Measurements from ENCODE around the gene LCE6A.

The LCE6A gene, protein sequence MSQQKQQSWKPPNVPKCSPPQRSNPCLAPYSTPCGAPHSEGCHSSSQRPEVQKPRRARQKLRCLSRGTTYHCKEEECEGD

GRCh38 chr1:152842556-152842955 lies at the start of gene LCE6A:
TSS of gene LCE6A (plus strand) at chr1:152842856. CDS start at chr1:152843521, 665 bp downstream.
- DNase-seq (ENCODE audit: low read depth in 3 of 3, low spot score in 1 of 3): no peak

DNA sequence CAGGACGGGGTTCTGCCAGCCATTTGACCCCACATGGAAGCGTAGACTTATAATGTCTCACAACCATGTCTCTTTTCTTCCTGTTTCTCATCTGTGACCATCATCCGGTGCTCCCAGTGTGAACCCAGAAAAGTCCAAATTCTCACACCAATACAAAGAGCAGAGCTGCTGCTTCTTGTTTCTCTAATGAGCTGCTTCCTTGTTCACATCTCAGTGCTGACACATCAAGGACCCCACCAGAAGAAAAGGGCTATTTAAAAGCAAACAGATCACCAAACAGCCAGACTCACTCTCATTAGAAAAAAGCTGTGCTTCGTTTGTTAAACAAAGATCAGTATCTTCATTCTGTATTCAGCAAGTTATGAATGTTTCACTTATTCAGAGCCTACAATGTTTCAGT lies 47.0 kb upstream of the LCE6A start:
- no peak for DNase-seq (ENCODE audit: low read depth in 3 of 3, low spot score in 1 of 3)

GRCh38 chr1:152796421-152796820 lies 46.2 kb upstream of the LCE6A start, which contains the start of gene LCE1D:
TSS of gene LCE1D (plus strand) at chr1:152796721. CDS start at chr1:152797795, 1,074 bp downstream.
- no peak for DNase-seq (ENCODE audit: low read depth in 3 of 3, low spot score in 1 of 3)

- DNase-seq (ENCODE audit: low read depth in 3 of 3, low spot score in 1 of 3): no peak
Measured at GRCh38 chr1:152801333-152801732, 41.3 kb upstream of the LCE6A start.

DNA sequence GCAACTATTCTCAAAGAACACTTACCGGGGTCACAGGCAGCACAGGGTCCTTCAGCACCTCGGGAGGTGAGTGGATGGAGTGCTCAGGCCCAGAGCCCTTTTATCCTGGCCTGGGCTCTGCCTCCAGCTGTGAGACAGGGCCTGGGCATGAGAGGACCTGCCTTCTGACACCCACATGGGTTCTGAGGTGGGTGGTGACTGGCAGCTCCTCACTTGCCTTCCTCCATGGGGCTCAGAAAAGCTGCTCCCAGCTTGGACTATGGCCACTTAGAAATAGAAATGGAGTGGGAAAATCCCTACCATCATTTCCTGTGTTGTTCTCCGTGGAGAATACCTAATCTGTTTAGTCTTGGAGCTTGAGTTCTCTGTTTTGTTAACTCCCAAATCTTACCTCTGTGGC lies 36.1 kb upstream of the LCE6A start, which contains the start of gene LCE1C:
Gene LCE1C, minus strand, starts transcription at position 76 of the 400 bp plus-strand sequence. CDS start 1,173 bp downstream, outside the sequence.
- no peak for DNase-seq (ENCODE audit: low read depth in 3 of 3, low spot score in 1 of 3)

DNA sequence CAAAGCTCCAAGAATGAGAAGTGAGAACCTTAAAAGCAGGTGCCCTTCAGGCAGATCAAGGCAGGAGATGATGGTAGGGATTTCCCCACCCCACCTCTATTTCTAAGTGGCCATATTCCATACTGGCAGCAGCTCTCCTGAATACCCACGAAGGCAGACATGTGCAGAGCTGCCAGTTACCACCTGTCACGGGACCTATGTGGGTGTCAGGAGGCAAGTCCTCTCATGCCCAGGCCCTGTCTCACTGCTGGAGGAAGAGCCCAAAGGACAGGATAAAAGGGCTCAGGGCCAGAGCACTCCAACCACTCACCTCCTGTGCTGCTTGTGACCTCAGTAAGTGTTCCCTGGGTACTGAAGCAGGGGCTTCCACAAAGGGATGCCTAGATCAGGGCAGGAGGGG lies 31.6 kb upstream of the LCE6A start:
- no peak for DNase-seq (ENCODE audit: low read depth in 3 of 3, low spot score in 1 of 3)

- DNase-seq (ENCODE audit: low read depth in 3 of 3, low spot score in 1 of 3): no peak
Measured at GRCh38 chr1:152811671-152812070, 31.0 kb upstream of the LCE6A start, which contains the start of gene LCE1B. TSS of gene LCE1B (plus strand) at chr1:152811971. CDS start at chr1:152812447, 476 bp downstream.

DNA sequence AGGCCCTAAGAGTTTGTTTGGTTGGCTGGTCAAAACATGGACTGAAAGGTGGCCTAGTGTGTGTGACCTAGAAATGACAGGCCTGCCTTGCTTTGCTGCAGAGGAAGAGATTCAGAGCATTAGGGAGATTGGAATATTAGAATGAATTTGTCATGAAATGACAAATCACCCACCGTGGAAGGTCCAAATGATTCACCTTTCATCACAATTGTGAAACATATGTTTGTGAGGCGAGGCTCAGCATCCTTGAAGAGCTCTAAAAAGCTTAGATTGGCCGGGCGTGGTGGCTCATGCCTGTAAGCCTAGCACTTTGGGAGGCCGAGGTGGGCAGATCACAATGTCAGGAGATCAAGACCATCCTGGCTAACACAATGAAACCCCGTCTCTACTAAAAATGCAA lies 25.3 kb upstream of the LCE6A start:
- DNase-seq (ENCODE audit: low read depth in 3 of 3, low spot score in 1 of 3): no peak

DNA sequence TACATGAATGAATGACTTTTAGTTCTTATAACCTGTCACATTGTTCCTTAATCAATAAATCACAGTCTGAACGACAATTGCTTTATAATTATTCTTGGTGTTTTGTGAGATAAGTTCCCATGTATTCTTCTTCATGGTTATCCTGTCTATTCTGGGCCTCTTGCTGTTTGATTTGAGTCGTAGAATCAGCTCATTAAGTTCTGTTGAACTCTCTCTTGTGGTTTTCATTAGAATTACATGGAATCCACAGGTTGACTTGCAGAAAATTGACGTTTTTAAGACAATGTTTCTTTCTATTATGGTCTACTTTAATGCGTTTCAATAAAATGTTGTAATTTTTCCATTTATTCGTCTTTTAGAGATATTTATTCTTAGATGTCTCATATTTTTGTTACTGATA lies 19.4 kb upstream of the LCE6A start:
- no peak for DNase-seq (ENCODE audit: low read depth in 3 of 3, low spot score in 1 of 3)

GRCh38 chr1:152824964-152825363 lies 17.7 kb upstream of the LCE6A start:
- no peak for DNase-seq (ENCODE audit: low read depth in 3 of 3, low spot score in 1 of 3)

DNA sequence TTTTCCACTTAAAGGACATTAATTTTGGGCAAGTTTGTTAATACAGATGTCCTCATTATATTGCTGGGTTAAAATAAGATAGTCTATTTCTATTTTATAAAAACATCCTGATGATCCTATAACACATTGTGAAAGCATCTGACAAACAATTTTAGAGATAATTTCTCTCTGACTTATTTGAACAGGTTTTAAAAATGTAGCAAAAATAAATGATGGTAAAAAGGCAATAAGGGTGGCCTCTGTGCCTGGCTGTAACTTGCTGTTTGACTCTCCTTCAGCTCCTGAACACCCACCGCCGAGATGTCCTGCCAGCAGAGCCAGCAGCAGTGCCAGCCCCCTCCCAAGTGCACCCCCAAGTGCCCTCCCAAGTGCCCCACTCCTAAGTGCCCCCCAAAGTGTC lies 15.5 kb upstream of the LCE6A start, which contains the start of gene LCE1A:
Gene LCE1A, plus strand, starts transcription at position 301 of the 400 bp plus-strand sequence. Its CDS starts 0 bp downstream, at position 301.
- DNase-seq (ENCODE audit: low read depth in 3 of 3, low spot score in 1 of 3): no peak

DNA sequence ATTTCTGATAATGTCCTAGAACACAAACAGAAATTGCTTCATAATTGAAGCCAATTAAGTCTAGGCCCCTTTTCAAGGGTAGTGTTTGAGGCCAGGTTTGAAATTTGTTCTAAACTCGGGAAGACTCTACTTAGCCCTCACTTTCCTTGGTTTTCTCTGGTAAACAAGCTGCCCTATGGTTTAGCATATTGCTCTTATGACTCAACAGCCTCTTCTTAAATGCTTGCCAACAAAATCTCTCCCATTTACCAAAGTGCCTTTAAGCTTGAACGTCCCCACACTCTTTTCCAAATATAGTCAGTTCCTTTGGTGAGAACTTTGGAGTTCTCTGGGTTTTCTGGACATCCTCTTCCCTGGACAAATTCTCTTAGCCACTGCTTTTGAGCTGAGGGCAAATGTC lies 5.8 kb upstream of the LCE6A start:
- no peak for DNase-seq (ENCODE audit: low read depth in 3 of 3, low spot score in 1 of 3)

GRCh38 chr1:152855661-152856060 lies 13.0 kb downstream of the LCE6A start:
- no peak for DNase-seq (ENCODE audit: low read depth in 3 of 3, low spot score in 1 of 3)

DNA sequence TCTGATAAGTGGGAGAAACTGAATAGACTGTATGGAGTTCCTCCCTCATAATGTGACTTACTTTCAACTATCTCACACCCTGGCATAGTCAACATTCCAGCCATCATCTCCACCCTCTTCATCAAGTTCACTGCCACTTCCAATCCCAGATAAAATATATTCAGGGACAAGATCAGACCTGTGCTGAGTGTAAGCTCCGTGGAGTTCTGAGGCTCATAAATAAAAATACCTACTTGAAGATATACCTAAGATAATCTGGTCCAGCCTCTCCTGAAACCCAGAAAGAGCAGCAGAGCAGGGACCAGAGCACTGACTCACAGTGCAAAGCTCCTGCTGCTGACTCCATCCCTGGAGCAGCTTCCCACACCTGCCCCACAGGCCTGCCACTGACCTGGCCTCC lies 15.4 kb downstream of the LCE6A start:
- no peak for DNase-seq (ENCODE audit: low read depth in 3 of 3, low spot score in 1 of 3)

- no peak for DNase-seq (ENCODE audit: low read depth in 3 of 3, low spot score in 1 of 3)
Measured at GRCh38 chr1:152859696-152860095, 17.0 kb downstream of the LCE6A start, which contains the start of gene LCE7A. TSS of gene LCE7A (plus strand) at chr1:152859996. CDS start at chr1:152860698, 702 bp downstream.

DNA sequence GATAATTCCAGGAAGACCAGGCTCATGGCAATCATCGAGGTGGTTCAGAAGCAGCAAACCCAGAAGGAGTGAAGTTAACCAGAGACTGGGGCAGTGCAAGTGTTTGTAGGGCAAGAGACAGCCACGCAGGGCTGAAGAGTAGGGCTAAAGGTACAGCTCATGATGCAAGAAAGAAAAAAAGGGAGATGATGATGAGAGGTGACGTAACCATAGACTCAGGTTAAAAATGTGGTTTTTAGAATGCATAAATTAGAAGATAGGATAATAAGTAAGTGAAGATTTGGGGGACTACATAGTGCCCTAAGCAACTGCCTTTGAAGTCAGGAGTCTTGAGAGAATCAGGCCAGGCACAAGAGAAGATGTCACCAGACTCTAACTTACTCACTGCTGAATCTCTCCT lies 17.5 kb downstream of the LCE6A start:
- DNase-seq (ENCODE audit: low read depth in 3 of 3, low spot score in 1 of 3): no peak

DNA sequence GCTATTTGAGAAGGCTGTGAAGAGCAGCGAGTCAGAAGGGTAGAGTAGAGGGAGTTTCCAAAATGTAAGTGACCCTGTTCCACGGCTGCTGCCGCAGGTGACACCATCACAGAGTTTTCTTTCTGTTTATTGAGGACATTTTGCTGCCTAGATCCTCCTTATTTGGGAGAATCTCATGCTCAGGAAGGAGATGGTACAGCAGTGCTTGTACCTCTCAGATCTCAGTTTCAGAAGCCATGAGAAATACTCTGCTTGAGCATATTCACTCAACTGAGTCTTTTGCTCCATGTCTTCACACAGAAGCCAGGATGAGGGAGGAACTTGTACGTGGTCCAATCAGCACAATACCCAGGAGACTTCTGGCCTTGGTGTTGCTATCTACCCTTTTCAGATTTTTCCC lies 18.7 kb downstream of the LCE6A start:
- DNase-seq (ENCODE audit: low read depth in 3 of 3, low spot score in 1 of 3): no peak

- no peak for DNase-seq (ENCODE audit: low read depth in 3 of 3, low spot score in 1 of 3)
Measured at GRCh38 chr1:152864443-152864842, 21.8 kb downstream of the LCE6A start.

DNA sequence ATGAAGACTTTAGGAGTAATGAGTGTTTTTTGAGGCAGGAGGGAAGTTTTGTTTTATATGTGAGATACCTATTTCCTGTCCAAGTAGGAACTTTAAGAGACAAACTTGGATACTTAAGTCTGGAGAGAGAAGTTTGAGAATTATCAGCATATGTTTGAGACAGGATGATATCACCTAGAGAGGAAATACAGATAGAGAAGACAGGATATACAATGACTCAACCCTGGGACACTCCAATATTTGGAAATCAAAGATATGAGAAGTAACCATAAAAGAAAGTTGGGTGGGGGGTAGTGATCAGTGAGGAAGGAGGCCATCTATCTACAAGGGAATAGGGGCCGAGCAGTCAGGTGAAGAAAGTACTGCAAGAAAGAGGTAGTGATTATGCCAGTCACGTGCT lies 23.7 kb downstream of the LCE6A start:
- DNase-seq (ENCODE audit: low read depth in 3 of 3, low spot score in 1 of 3): no peak

- DNase-seq (ENCODE audit: low read depth in 3 of 3, low spot score in 1 of 3): peak in 2 of 3 donors; percentile 5 to 26
Measured at GRCh38 chr1:152869808-152870419, 27.3 kb downstream of the LCE6A start.

GRCh38 chr1:152870831-152871730 lies 28.4 kb downstream of the LCE6A start:
- DNase-seq (ENCODE audit: low read depth in 3 of 3, low spot score in 1 of 3): no peak

DNA sequence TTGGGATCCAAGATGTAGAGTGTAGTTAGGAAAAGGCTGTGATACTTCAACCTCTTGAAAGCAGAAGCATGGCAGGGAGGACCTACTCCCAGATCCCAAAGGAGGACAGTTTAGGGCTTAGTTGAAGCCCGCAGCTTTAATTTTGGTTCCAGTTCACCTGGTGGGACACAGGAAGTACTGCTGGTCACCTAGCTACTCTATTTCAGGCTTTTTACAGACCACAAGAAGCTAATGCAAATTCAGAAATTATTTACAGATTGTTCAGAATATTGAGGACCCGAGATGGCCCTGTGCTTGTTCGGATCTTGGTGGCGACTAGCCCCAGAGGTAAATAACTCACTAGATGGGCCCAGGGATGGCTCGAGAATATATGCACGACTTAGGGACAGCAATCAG lies 29.1 kb downstream of the LCE6A start:
- DNase-seq (ENCODE audit: low read depth in 3 of 3, low spot score in 1 of 3): no peak

Data from stimulated activated CD4-positive, alpha-beta T cell treated with anti-CD3 and anti-CD28 coated beads, TNF-alpha, amount 100 ng/mL, for 1 hour (primary cell).